Nephron progenitor cell (in vitro differentiated cells): ENCODE results near the gene JAG2.

ENCODE experiments used
- DNase-seq: peaks from one replicate; pipeline ENCODE4 v3.0.0; 2021
- H3K27ac Mint-ChIP-seq: 2 replicates; pipeline ENCODE4 v1.8.0; 2021; ENCODE audit warnings: mild to moderate bottlenecking, moderate library complexity, mixed read lengths
- H3K27me3 Mint-ChIP-seq: 2 replicates; pipeline ENCODE4 v1.8.0; 2021; ENCODE audit warnings: mild to moderate bottlenecking, low read depth, mixed read lengths; ENCODE audit not compliant: poor library complexity
- H3K36me3 Mint-ChIP-seq: 2 replicates; pipeline ENCODE4 v1.8.0; 2021; ENCODE audit warnings: low read depth, mixed read lengths
- H3K4me1 Mint-ChIP-seq: 2 replicates; pipeline ENCODE4 v1.8.0; 2021; ENCODE audit warnings: mixed read lengths
- H3K4me3 Mint-ChIP-seq: 2 replicates; pipeline ENCODE4 v1.8.0; 2021; ENCODE audit warnings: mild to moderate bottlenecking, moderate library complexity, mixed read lengths
- H3K9me3 Mint-ChIP-seq: 2 replicates; pipeline ENCODE4 v1.8.0; 2021; ENCODE audit warnings: mild to moderate bottlenecking, moderate library complexity, mixed read lengths
- TF ChIP-seq, protein P1 (sequence below): fragments of 200-600 bp; sonication (generic); IDR thresholded peaks from 2 replicates; pipeline ENCODE4 v1.5.0; 2021; ENCODE audit warnings: antibody characterized with exemption

Gene JAG2

DNA sequence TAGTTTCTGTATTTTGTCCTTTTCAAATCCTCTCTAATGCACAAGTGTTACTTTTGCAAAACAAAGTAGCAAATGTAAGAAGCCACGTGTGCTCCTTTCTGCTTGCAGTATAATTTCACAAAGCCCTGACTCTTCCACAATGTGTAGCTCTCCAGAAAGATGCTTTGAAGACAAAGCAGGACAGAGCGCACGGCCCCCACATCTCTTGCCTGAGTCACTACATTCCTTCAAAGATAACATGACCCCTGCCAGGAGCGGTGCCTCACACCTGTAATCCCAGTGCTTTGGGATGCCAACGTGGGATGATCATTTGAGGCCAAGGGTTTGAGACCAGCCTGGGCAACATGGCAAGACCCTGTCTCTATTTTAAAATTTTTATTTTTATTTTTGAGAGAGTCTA lies 40.5 kb downstream of the JAG2 start:
- Mint-ChIP-seq H3K4me3 (no peak overlapping the region), H3K27ac (no peak overlapping the region), H3K36me3 (no peaks in the 10 kb centered on the region), H3K4me1 (peaks cover 25% of the 10 kb centered on the region), H3K27me3 (peaks cover 38% of the 10 kb centered on the region), H3K9me3 (peaks cover 36% of the 10 kb centered on the region)
- TF ChIP-seq, protein P1, sequence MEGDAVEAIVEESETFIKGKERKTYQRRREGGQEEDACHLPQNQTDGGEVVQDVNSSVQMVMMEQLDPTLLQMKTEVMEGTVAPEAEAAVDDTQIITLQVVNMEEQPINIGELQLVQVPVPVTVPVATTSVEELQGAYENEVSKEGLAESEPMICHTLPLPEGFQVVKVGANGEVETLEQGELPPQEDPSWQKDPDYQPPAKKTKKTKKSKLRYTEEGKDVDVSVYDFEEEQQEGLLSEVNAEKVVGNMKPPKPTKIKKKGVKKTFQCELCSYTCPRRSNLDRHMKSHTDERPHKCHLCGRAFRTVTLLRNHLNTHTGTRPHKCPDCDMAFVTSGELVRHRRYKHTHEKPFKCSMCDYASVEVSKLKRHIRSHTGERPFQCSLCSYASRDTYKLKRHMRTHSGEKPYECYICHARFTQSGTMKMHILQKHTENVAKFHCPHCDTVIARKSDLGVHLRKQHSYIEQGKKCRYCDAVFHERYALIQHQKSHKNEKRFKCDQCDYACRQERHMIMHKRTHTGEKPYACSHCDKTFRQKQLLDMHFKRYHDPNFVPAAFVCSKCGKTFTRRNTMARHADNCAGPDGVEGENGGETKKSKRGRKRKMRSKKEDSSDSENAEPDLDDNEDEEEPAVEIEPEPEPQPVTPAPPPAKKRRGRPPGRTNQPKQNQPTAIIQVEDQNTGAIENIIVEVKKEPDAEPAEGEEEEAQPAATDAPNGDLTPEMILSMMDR, result no peak
- DNase-seq, result no peak

DNA sequence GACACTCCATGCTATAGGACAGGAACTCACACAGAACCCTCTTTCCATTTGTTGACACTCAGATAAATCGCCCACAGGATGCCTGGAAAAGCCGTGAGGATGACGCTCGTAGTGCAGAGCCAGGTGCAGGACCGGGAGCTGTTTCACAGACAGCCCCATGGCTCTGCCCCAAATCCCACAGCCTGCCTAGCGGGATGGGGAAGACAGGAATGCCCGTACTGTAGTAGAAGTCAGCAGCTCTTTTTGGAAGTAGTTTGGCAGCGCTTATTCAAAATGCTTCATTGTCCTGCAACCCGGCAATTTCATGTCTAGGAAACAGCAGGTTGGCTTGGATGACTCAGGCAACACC lies 41.6 kb downstream of the JAG2 start:
- Mint-ChIP-seq H3K9me3 (peaks cover 42% of the 10 kb centered on the region), H3K27ac (no peak overlapping the region), H3K4me3 (no peak overlapping the region), H3K4me1 (peaks cover 25% of the 10 kb centered on the region), H3K27me3 (peaks cover 47% of the 10 kb centered on the region), H3K36me3 (no peaks in the 10 kb centered on the region)
- TF ChIP-seq, protein P1, result no peak
- DNase-seq, result no peak

DNA sequence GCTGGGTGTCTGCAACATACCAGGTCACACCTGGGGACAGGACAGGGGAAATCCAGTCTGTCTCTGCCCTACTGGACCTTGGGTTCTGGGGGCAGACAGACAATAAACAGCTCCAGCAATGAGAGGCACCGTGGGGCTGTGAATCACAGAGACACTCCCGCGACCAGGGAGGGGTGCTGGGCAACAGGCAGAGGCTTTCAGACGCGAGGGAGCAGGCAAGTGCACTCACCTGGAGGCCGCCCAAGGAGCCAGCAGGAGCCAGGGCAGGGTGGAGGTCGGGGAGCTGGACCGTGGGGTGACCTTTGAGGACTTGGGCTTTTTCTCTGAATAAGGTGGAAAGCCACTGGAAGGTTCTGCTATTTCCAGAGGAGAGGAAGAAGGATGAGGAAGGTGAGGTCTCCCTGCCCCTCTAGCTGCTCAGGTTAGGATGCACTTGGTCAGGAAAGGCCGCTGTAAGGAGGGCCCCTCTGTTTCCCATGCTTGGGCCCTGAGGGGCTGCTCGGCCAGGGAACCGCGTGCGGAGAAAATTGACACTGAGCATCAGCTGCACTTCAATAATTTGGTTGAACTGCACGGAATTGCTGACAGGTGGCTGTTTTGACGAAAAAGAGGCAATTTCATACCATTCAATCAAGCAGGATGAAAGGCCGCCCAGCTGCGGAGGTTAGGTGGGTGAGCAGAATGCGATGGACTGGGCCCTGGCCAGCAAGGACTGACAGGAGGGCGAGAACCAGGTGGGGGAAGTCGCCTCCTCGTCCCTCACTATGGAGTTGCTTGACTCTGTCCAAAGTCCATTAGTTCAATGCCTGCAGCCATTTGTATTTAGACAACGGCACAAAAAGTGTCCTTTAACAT lies 42.2 kb downstream of the JAG2 start:
- TF ChIP-seq, protein P1, result no peak
- Mint-ChIP-seq H3K27ac (no peak overlapping the region), H3K27me3 (peaks cover 53% of the 10 kb centered on the region), H3K9me3 (peaks cover 48% of the 10 kb centered on the region), H3K36me3 (no peaks in the 10 kb centered on the region), H3K4me3 (no peak overlapping the region), H3K4me1 (peaks cover 25% of the 10 kb centered on the region)
- no peak for DNase-seq

DNA sequence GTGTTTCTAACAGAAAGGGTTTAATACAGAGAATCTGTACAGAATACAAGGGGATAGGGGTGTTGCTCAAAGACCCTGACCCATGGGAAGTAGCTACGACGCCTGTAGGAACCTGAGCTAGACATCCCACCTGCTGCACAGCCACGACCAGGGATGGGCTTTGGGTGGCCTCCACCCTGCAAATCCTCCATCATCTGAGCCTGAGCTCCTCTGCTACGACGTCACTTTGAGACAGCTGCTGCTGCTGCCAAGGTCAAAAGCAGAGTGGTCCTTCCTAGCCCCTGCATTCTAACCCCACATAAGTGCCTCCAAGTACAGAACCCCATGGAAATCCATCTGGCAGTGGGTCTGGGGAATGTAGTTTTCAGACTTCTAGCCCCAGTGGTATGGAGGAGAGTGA lies 43.8 kb downstream of the JAG2 start:
- TF ChIP-seq, protein P1, result no peak
- DNase-seq, result no peak
- peak overlapping the region; percentile 20 for H3K27ac Mint-ChIP-seq
- H3K9me3 Mint-ChIP-seq, result peaks cover 48% of the 10 kb centered on the region
- no peak overlapping the region for H3K4me3 Mint-ChIP-seq
- H3K36me3 Mint-ChIP-seq, result no peaks in the 10 kb centered on the region
- H3K4me1 Mint-ChIP-seq, result peaks cover 25% of the 10 kb centered on the region
- H3K27me3 Mint-ChIP-seq, result peaks cover 53% of the 10 kb centered on the region

DNA sequence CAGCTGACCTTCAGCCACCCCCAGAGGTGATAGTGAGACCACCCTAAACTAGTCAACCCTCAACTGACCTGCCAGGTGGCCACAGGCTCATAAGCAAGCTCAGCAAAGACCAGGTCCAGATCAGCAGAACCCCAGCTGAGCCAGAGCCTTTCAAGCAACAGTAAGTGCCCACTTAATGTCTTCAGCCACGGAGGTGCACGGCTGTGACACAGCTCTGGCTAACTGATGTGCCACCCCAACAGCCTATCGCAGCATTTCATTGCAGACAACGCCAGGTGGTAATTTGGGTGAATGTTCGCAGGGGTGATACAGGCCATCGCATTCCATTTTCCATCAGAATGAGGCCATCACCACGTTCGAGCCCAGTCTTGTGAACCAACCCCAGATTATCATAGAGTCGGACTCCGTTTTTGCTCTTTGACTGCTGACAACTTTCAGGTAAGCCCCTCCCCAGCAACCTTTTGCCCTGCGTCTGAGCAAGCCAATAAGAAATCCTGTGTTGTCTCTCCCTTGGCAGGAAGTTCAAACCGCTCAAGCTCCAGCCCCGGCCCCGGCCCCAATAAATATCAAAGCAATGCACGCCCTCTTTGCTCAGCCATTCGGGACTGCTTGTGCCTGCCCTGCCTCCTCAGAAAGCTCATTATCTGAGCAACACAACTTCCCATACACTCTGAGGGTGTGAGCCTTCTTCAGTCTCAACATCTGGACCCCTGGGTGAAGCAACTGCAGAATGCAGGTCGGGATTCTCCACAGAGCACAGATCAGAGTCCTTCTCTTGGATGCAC lies 44.4 kb downstream of the JAG2 start:
- DNase-seq, result no peak
- H3K4me1 Mint-ChIP-seq, result peaks cover 25% of the 10 kb centered on the region
- peaks cover 41% of the 10 kb centered on the region for H3K9me3 Mint-ChIP-seq
- peaks cover 50% of the 10 kb centered on the region for H3K27me3 Mint-ChIP-seq
- H3K27ac Mint-ChIP-seq, result peak overlapping the region; percentile 20
- H3K36me3 Mint-ChIP-seq, result no peaks in the 10 kb centered on the region
- no peak overlapping the region for H3K4me3 Mint-ChIP-seq
- TF ChIP-seq, protein P1, result no peak
